ENCODE data around the gene DDX24. TPM values are rescaled to one million over a fixed set of nuclear protein-coding genes. Genes with fewer than 3 reads are reported as not detected.

DDX24 gene
- total RNA-seq, 2 experiments from 2014 or later, result 210 to 216 TPM

Other genes starting within 250 kb of the DDX24 start
- gene FAM181A, start 153.9 kb downstream of the DDX24 start, total RNA-seq, result not detected
- 10 to 100 TPM; 93.9 to 99.3 TPM for gene ASB2, start 104.6 kb downstream of the DDX24 start, total RNA-seq
- gene CCDC197, start 83.9 kb downstream of the DDX24 start, total RNA-seq, result under 1 TPM in 1 of 2 experiments, not detected in 1; 0.45 TPM
- gene OTUB2, start 54.9 kb downstream of the DDX24 start, total RNA-seq, result 1 to 10 TPM; 7.3 to 7.9 TPM
- gene IFI27L1, start 108 bp upstream of the DDX24 start, total RNA-seq, result 10 to 100 TPM; 49.5 to 51.0 TPM
- gene IFI27, start 29.5 kb upstream of the DDX24 start, total RNA-seq, result 100 to 1,000 TPM; 184 to 186 TPM
- gene IFI27L2, start 48.4 kb upstream of the DDX24 start, total RNA-seq, result 100 to 1,000 TPM; 100 to 102 TPM
- gene PPP4R4, start 93.1 kb upstream of the DDX24 start, total RNA-seq, result 1 to 10 TPM; 3.3 to 4.9 TPM
- gene SERPINA10, start 212.1 kb upstream of the DDX24 start, total RNA-seq, result not detected
- not detected for gene SERPINA6, start 242.1 kb upstream of the DDX24 start, total RNA-seq